ENCODE results near the gene ZSWIM1.

Gene ZSWIM1

GRCh38 chr20:45880988-45881788 lies at the start of gene ZSWIM1:
TSS of gene ZSWIM1 (plus strand) at chr20:45881227. CDS start at chr20:45882593, 1,366 bp downstream.
- DNase-seq, result peak; percentile 99 to 100 (median 99)

GRCh38 chr20:45832619-45833018 lies 48.4 kb upstream of the ZSWIM1 start:
- DNase-seq, result no peak

GRCh38 chr20:45833030-45833882 lies 47.8 kb upstream of the ZSWIM1 start, which contains the start of gene SNX21:
TSS of gene SNX21 (plus strand) at chr20:45833799. CDS start at chr20:45833920, 121 bp downstream.
- DNase-seq, result peak; percentile 84 to 87 (median 86)

GRCh38 chr20:45833883-45834796 lies 46.9 kb upstream of the ZSWIM1 start:
- peak in 2 of 3 donors; percentile 23 to 42 for DNase-seq

- DNase-seq, result no peak
These were observed 46.2 kb upstream of the ZSWIM1 start for GRCh38 chr20:45834797-45835161.

GRCh38 chr20:45835329-45835765 lies 45.7 kb upstream of the ZSWIM1 start:
- peak; percentile 31 to 69 (median 59) for DNase-seq

GRCh38 chr20:45835825-45836224 lies 45.2 kb upstream of the ZSWIM1 start:
- peak in 2 of 3 donors; percentile 20 to 35 for DNase-seq

GRCh38 chr20:45836841-45837240 lies 44.2 kb upstream of the ZSWIM1 start:
- no peak for DNase-seq

GRCh38 chr20:45840700-45841198 lies 40.3 kb upstream of the ZSWIM1 start:
- no peak for DNase-seq

GRCh38 chr20:45841407-45842129 lies 39.5 kb upstream of the ZSWIM1 start:
- DNase-seq, result no peak

- DNase-seq, result peak; percentile 33 to 51 (median 35)
These were observed 38.7 kb upstream of the ZSWIM1 start for GRCh38 chr20:45842169-45842812.

- DNase-seq, result no peak
These were observed 37.5 kb upstream of the ZSWIM1 start for GRCh38 chr20:45843506-45843905.

GRCh38 chr20:45845452-45845851 lies 35.6 kb upstream of the ZSWIM1 start:
- DNase-seq, result no peak

GRCh38 chr20:45848421-45848820 lies 32.6 kb upstream of the ZSWIM1 start:
- DNase-seq, result no peak

GRCh38 chr20:45848969-45849582 lies 32.0 kb upstream of the ZSWIM1 start:
- no peak for DNase-seq

GRCh38 chr20:45850238-45850637 lies 30.8 kb upstream of the ZSWIM1 start:
- no peak for DNase-seq

- DNase-seq, result no peak
These were observed 30.1 kb upstream of the ZSWIM1 start for GRCh38 chr20:45850926-45851325.

- no peak for DNase-seq
These were observed 29.5 kb upstream of the ZSWIM1 start for GRCh38 chr20:45851501-45851900.

- no peak for DNase-seq
These were observed 28.7 kb upstream of the ZSWIM1 start for GRCh38 chr20:45852326-45852725.

- no peak for DNase-seq
These were observed 27.5 kb upstream of the ZSWIM1 start for GRCh38 chr20:45853484-45853883.
